PFSK-1 (cell line): ENCODE data around the gene UBA1.

Experiments used
- FOXP2 ChIP-seq: optimal IDR thresholded peaks from 2 replicates; pipeline ENCODE3; 2011; ENCODE audit warnings: borderline replicate concordance, control low read depth, inconsistent platforms; ENCODE audit not compliant: insufficient read depth; ENCODE audit errors: extremely low read length, extremely low read depth
- POLR2AphosphoS5 ChIP-seq: IDR thresholded peaks from 2 replicates; pipeline ENCODE4 v1.6.1; 2012; ENCODE audit warnings: low read depth, mild to moderate bottlenecking, control low read depth, low read length, moderate library complexity
- SIN3A ChIP-seq: IDR thresholded peaks from 2 replicates; pipeline ENCODE4 v1.6.1; 2012; ENCODE audit warnings: mild to moderate bottlenecking, low read length, moderate library complexity, borderline replicate concordance; ENCODE audit not compliant: insufficient read depth
- TAF1 ChIP-seq: IDR thresholded peaks from 2 replicates; pipeline ENCODE4 v1.6.1; 2012; ENCODE audit warnings: low read length, control low read depth, borderline replicate concordance; ENCODE audit not compliant: insufficient read depth
- TF ChIP-seq, protein P1 (sequence below), 2 experiments: IDR thresholded peaks; 2 replicates each; pipeline versions ENCODE4 v1.6.1 to v1.8.0; 2011 to 2012; ENCODE audit warnings: low read depth in 2 of 2, low read length in 2 of 2, control low read depth in 1 of 2, inconsistent platforms in 1 of 2, mild to moderate bottlenecking in 1 of 2, moderate library complexity in 1 of 2; ENCODE audit not compliant: insufficient read depth in 1 of 2

Gene UBA1

DNA sequence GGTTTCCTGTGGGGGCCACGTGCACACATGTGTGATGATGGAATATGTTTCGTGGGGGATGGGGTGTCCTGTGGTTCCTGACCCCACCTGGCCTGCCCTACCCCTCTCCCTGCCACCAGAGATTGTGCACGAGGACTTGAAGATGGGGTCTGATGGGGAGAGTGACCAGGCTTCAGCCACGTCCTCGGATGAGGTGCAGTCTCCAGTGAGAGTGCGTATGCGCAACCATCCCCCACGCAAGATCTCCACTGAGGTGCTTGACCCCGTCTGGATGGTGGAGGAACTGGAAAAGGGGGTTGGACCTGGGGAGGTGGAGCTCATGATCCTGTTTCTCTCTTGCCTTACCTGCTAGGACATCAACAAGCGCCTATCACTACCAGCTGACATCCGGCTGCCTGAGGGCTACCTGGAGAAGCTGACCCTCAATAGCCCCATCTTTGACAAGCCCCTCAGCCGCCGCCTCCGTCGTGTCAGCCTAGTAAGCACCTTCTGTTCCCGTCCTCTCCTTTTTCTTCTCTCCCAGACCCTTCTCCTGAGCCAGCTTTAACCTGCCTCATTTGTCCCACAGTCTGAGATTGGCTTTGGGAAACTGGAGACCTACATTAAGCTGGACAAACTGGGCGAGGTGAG, 30.8 kb downstream of the UBA1 start:
- no peak for TF ChIP-seq POLR2AphosphoS5
- no peak for TF ChIP-seq SIN3A
- no peak for TF ChIP-seq TAF1
- TF ChIP-seq, protein P1, sequence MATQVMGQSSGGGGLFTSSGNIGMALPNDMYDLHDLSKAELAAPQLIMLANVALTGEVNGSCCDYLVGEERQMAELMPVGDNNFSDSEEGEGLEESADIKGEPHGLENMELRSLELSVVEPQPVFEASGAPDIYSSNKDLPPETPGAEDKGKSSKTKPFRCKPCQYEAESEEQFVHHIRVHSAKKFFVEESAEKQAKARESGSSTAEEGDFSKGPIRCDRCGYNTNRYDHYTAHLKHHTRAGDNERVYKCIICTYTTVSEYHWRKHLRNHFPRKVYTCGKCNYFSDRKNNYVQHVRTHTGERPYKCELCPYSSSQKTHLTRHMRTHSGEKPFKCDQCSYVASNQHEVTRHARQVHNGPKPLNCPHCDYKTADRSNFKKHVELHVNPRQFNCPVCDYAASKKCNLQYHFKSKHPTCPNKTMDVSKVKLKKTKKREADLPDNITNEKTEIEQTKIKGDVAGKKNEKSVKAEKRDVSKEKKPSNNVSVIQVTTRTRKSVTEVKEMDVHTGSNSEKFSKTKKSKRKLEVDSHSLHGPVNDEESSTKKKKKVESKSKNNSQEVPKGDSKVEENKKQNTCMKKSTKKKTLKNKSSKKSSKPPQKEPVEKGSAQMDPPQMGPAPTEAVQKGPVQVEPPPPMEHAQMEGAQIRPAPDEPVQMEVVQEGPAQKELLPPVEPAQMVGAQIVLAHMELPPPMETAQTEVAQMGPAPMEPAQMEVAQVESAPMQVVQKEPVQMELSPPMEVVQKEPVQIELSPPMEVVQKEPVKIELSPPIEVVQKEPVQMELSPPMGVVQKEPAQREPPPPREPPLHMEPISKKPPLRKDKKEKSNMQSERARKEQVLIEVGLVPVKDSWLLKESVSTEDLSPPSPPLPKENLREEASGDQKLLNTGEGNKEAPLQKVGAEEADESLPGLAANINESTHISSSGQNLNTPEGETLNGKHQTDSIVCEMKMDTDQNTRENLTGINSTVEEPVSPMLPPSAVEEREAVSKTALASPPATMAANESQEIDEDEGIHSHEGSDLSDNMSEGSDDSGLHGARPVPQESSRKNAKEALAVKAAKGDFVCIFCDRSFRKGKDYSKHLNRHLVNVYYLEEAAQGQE (IDR thresholded peaks at IDR 0.05; ENCODE audit: insufficient read depth in 1 of 2, low read depth in 2 of 2, low read length in 2 of 2) = no peak
- no peak for TF ChIP-seq FOXP2

GRCh38 chrX:47224896-47225290, 31.3 kb downstream of the UBA1 start:
- TF ChIP-seq SIN3A (no peak), TAF1 (no peak), POLR2AphosphoS5 (no peak), FOXP2 (no peak)
- TF ChIP-seq, protein P1 (IDR thresholded peaks at IDR 0.05; ENCODE audit: insufficient read depth in 1 of 2, low read depth in 2 of 2, low read length in 2 of 2) = no peak

- no peak for TF ChIP-seq SIN3A
- no peak for TF ChIP-seq POLR2AphosphoS5
- TF ChIP-seq, protein P1 (IDR thresholded peaks at IDR 0.05; ENCODE audit: insufficient read depth in 1 of 2, low read depth in 2 of 2, low read length in 2 of 2) = no peak
- no peak for TF ChIP-seq FOXP2
- no peak for TF ChIP-seq TAF1
Measured at GRCh38 chrX:47226071-47226470, 32.4 kb downstream of the UBA1 start.

GRCh38 chrX:47226531-47227333, 33.1 kb downstream of the UBA1 start:
- TF ChIP-seq POLR2AphosphoS5 (no peak), SIN3A (no peak), TAF1 (no peak), FOXP2 (no peak)
- TF ChIP-seq, protein P1 (IDR thresholded peaks at IDR 0.05; ENCODE audit: insufficient read depth in 1 of 2, low read depth in 2 of 2, low read length in 2 of 2) = no peak
